ENCODE results near the gene C15orf40. TPM values are rescaled to one million over a fixed set of nuclear protein-coding genes. Genes with fewer than 3 reads are reported as not detected.

Gene C15orf40
- total RNA-seq: 14.7 to 15.0 TPM (median 14.9 TPM) in 3 replicates
- long read RNA-seq, full-length matches to known transcripts: 16 of 20 reads
- long read RNA-seq, partial matches to known transcripts: 0 of 20 reads
- long read RNA-seq, other reads (novel, unspliced or antisense): 4 of 20 reads

GRCh38 chr15:83011271-83012075 lies at the start of gene C15orf40:
Gene C15orf40 (minus strand): TSS chr15:83011639. CDS start chr15:83011607, 32 bp downstream.
- H3K4me1 Mint-ChIP-seq (ENCODE audit: low read depth): peaks cover 26% of the 10 kb centered on the region
- peaks cover 8% of the 10 kb centered on the region for H3K36me3 Mint-ChIP-seq (ENCODE audit: low read depth)
- H3K4me3 Mint-ChIP-seq (ENCODE audit: unreplicated experiment): peak within 1 kb of the TSS; percentile 87
- H3K9me3 Mint-ChIP-seq (ENCODE audit: low read depth): peaks cover 7% of the 10 kb centered on the region
- peak; percentile 96 for DNase-seq (ENCODE audit: low spot score)
- peak within 1 kb of the TSS; percentile 87 for H3K27ac Mint-ChIP-seq (ENCODE audit: unreplicated experiment)
- peak; percentile 69 for TF ChIP-seq CTCF (IDR thresholded peaks at IDR 0.05)
- H3K27me3 Mint-ChIP-seq (ENCODE audit: low read depth): no peaks in the 10 kb centered on the region

DNA sequence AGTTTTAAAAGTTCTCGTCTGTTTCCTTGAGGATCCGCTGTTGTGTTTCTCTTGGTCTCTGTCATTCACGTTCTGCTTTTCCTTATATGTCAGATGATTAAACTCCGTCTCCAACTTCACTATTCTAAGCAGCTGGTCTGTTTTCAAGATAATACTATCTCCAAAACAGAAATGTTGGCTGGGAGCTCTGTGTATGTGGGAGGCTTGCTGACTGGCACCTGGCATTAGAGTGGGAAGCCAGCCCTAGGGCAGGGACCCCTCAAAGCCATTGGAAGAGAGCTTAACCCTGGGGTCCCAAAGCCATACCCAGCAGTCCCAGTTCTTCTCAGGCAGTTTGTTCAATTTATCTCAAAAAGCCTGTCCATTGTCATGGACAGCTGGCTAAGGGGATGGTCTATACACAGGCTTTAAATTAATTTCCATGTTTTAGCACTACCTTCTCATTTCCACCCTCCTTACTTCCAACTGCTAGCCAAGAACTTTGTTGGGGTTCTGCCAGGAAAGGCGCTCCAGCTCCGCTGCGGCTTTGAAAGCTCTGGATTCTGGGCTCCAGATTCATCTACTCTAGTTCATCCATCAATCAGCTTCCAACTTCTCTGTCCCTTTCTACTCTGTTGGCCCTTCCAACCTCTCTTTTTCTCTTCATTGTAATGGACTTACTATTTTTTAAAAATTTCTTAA lies 46.4 kb upstream of the C15orf40 start:
- H3K27ac Mint-ChIP-seq (ENCODE audit: unreplicated experiment): peak overlapping the region; percentile 8
- TF ChIP-seq CTCF (IDR thresholded peaks at IDR 0.05): no peak
- peaks cover 13% of the 10 kb centered on the region for H3K4me1 Mint-ChIP-seq (ENCODE audit: low read depth)
- no peaks in the 10 kb centered on the region for H3K9me3 Mint-ChIP-seq (ENCODE audit: low read depth)
- peaks cover 9% of the 10 kb centered on the region for H3K36me3 Mint-ChIP-seq (ENCODE audit: low read depth)
- H3K27me3 Mint-ChIP-seq (ENCODE audit: low read depth): no peaks in the 10 kb centered on the region
- no peak for DNase-seq (ENCODE audit: low spot score)
- H3K4me3 Mint-ChIP-seq (ENCODE audit: unreplicated experiment): no peak overlapping the region

GRCh38 chr15:83057002-83057401 lies 45.6 kb upstream of the C15orf40 start:
- H3K27ac Mint-ChIP-seq (ENCODE audit: unreplicated experiment): no peak overlapping the region
- no peak for TF ChIP-seq CTCF (IDR thresholded peaks at IDR 0.05)
- H3K4me3 Mint-ChIP-seq (ENCODE audit: unreplicated experiment): no peak overlapping the region
- H3K27me3 Mint-ChIP-seq (ENCODE audit: low read depth): no peaks in the 10 kb centered on the region
- H3K9me3 Mint-ChIP-seq (ENCODE audit: low read depth): no peaks in the 10 kb centered on the region
- DNase-seq (ENCODE audit: low spot score): no peak
- H3K36me3 Mint-ChIP-seq (ENCODE audit: low read depth): peaks cover 9% of the 10 kb centered on the region
- H3K4me1 Mint-ChIP-seq (ENCODE audit: low read depth): peaks cover 18% of the 10 kb centered on the region

DNA sequence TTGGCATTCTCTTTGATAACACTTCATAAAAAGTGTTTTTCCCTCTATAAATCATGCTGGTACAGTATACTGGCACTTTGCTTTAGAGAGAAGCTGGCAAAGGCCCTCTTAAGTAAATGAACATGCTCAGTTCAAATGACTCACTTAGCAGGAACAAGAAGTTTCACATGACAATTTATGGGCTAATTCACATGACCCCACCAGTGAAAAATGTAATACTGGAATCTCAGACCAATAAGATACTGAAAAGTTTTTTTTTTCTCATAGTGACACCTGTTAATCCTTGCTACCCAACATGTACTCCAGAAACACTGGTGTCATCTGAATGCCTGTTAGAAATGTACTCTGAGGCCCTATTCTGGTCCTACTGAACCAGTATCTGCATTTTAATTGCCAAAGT lies 41.7 kb upstream of the C15orf40 start:
- no peaks in the 10 kb centered on the region for H3K27me3 Mint-ChIP-seq (ENCODE audit: low read depth)
- TF ChIP-seq CTCF (IDR thresholded peaks at IDR 0.05): no peak
- DNase-seq (ENCODE audit: low spot score): no peak
- H3K9me3 Mint-ChIP-seq (ENCODE audit: low read depth): no peaks in the 10 kb centered on the region
- H3K4me3 Mint-ChIP-seq (ENCODE audit: unreplicated experiment): no peak overlapping the region
- peaks cover 9% of the 10 kb centered on the region for H3K36me3 Mint-ChIP-seq (ENCODE audit: low read depth)
- H3K4me1 Mint-ChIP-seq (ENCODE audit: low read depth): peaks cover 16% of the 10 kb centered on the region
- H3K27ac Mint-ChIP-seq (ENCODE audit: unreplicated experiment): peak overlapping the region; percentile 90

GRCh38 chr15:83046558-83047127 lies 35.2 kb upstream of the C15orf40 start:
- no peaks in the 10 kb centered on the region for H3K27me3 Mint-ChIP-seq (ENCODE audit: low read depth)
- H3K4me1 Mint-ChIP-seq (ENCODE audit: low read depth): peaks cover 24% of the 10 kb centered on the region
- H3K9me3 Mint-ChIP-seq (ENCODE audit: low read depth): no peaks in the 10 kb centered on the region
- peak overlapping the region; percentile 88 for H3K27ac Mint-ChIP-seq (ENCODE audit: unreplicated experiment)
- TF ChIP-seq CTCF (IDR thresholded peaks at IDR 0.05): no peak
- DNase-seq (ENCODE audit: low spot score): no peak
- peaks cover 16% of the 10 kb centered on the region for H3K36me3 Mint-ChIP-seq (ENCODE audit: low read depth)
- no peak overlapping the region for H3K4me3 Mint-ChIP-seq (ENCODE audit: unreplicated experiment)
